Large intestine (tissue), 3 donors: ENCODE data around the gene ANKRD65. TPM values are rescaled to one million over a fixed set of nuclear protein-coding genes. Genes with fewer than 3 reads are reported as not detected.
A peak's percentile ranks its signal among the peaks of the same experiment; 100 is the strongest.

ENCODE experiments used
- DNase-seq, 2 donors: peaks; one replicate each; pipeline versions ENCODE4 v3.0.0 to v3.0.0-alpha.2; 2013
- H3K27ac ChIP-seq: one replicate; pipeline ENCODE4 v1.5.1; 2013; ENCODE audit warnings: low read length
- H3K27me3 ChIP-seq: 2 replicates; pipeline ENCODE4 v1.6.1; 2013; ENCODE audit warnings: low read length; ENCODE audit not compliant: control insufficient read depth, insufficient read depth
- H3K36me3 ChIP-seq: 2 replicates; pipeline ENCODE4 v1.6.1; 2013; ENCODE audit warnings: low read length; ENCODE audit not compliant: control insufficient read depth, insufficient read depth
- H3K4me1 ChIP-seq: one replicate; pipeline ENCODE4 v1.6.1; 2013; ENCODE audit warnings: low read length; ENCODE audit not compliant: control insufficient read depth, insufficient read depth
- H3K4me3 ChIP-seq: one replicate; pipeline ENCODE4 v1.5.1; 2013; ENCODE audit warnings: low read length
- H3K9me3 ChIP-seq: one replicate; pipeline ENCODE4 v1.6.1; 2013; ENCODE audit warnings: mild to moderate bottlenecking, low read depth, low read length, moderate library complexity; ENCODE audit not compliant: control insufficient read depth
- WGBS: methylation state at CpG from one replicate; pipeline ENCODE4 v1.1.5; 2013; ENCODE audit warnings: low lambda C conversion rate; ENCODE audit not compliant: insufficient coverage; 5-methylcytosine and 5-hydroxymethylcytosine counted together
- polyA plus RNA-seq: library from polyadenylated mRNA; unstranded; fragments of 120-200 nt; gene quantifications from one replicate; pipeline ENCODE4 v1.2.1, GENCODE V29; 2013

Gene ANKRD65
- polyA plus RNA-seq, 1 donor: 2.6 TPM

GRCh38 chr1:1441002-1441888, 20.2 kb upstream of the ANKRD65 start:
- no CpG with 5 or more reads among the region's 29 CpGs for WGBS

DNA sequence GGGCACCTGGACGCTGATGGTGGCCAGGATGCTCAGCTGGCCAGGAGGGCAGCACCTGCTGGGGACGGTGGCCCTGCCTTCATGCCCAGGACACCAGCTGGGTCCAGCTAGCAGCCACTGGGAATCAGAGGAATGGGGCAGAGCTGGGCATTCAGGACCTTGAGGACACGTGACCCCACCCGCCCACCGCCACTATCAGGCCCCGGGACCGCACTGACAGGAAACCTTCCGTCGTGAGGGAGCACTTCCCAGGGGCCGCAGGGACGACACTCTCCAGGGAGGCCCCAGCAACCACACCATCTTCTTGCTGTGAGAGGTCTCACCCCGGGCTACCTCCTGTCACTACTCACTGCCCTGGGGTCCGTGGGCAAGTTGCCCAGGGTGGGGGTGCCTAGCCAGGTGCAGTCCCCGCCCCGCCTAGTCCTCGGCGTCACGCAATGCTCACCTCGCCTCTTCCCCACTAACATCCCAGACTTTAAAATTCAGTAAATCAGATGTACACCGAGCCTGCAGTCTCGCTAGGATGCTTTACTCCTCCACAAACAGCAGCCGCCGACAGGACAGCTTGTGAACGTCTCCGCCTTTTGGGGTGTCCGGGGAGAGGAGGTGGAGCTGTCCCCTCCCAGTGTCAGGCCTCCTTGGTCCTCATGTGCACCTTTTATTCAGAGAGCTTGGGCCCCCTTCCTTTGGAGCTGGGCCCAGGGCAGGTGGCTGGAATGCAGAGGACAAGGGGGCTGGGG, 19.4 kb upstream of the ANKRD65 start:
- H3K27ac ChIP-seq: no peak overlapping the region

More at GRCh38 chr1:1441002-1441888, 20.2 kb upstream of the ANKRD65 start:
- H3K9me3 ChIP-seq: peaks cover 4% of the 10 kb centered on the region
- peak in 1 of 2 donors; percentile 59 for DNase-seq
- peaks cover 45% of the 10 kb centered on the region for H3K4me1 ChIP-seq
- H3K36me3 ChIP-seq: peaks cover 10% of the 10 kb centered on the region
- H3K27me3 ChIP-seq: no peaks in the 10 kb centered on the region
- H3K27ac ChIP-seq: no peak overlapping the region
- H3K4me3 ChIP-seq: no peak overlapping the region

DNA sequence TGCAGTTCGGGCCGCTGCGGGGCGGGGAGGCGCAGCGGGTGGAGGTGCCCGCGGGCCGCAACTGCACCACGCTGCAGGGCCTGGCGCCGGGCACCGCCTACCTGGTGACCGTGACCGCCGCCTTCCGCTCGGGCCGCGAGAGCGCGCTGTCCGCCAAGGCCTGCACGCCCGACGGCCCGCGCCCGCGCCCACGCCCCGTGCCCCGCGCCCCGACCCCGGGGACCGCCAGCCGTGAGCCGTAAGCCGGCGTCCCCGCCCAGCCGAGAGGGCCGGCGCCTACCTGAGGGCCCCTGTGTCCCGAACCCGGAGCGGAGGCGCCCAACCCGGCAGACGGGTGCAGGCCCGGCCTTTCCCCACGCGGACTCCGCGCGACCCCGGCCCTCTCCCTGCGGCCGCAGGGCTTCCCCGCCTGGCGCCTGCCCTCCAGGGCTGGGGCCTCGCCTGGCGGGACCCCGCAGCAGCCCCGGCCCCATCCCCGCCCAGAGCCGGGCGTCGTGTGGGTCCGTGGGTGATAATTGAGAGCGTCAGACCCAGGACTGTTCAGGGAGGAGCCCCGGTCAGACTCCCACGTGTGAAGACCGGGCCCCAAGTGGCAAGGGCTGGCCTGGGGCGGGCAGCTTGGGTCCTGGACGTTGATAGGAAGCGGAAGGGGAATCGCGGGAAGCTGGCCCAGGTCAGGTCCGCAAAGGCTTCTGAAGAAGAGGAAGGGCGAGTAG, 18.6 kb upstream of the ANKRD65 start:
- Histone ChIP-seq H3K4me1 (peaks cover 52% of the 10 kb centered on the region), H3K4me3 (no peak overlapping the region), H3K27me3 (no peaks in the 10 kb centered on the region), H3K36me3 (peaks cover 10% of the 10 kb centered on the region), H3K9me3 (peaks cover 8% of the 10 kb centered on the region), H3K27ac (no peak overlapping the region)
- DNase-seq: no peak
- WGBS: no CpG with 5 or more reads among the region's 82 CpGs

More for the DNA sequence above, 19.4 kb upstream of the ANKRD65 start:
- peaks cover 10% of the 10 kb centered on the region for H3K36me3 ChIP-seq
- WGBS: no CpG with 5 or more reads among the region's 26 CpGs
- H3K9me3 ChIP-seq: peaks cover 4% of the 10 kb centered on the region
- peaks cover 45% of the 10 kb centered on the region for H3K4me1 ChIP-seq
- DNase-seq: no peak
- H3K27me3 ChIP-seq: no peaks in the 10 kb centered on the region
- H3K4me3 ChIP-seq: no peak overlapping the region

DNA sequence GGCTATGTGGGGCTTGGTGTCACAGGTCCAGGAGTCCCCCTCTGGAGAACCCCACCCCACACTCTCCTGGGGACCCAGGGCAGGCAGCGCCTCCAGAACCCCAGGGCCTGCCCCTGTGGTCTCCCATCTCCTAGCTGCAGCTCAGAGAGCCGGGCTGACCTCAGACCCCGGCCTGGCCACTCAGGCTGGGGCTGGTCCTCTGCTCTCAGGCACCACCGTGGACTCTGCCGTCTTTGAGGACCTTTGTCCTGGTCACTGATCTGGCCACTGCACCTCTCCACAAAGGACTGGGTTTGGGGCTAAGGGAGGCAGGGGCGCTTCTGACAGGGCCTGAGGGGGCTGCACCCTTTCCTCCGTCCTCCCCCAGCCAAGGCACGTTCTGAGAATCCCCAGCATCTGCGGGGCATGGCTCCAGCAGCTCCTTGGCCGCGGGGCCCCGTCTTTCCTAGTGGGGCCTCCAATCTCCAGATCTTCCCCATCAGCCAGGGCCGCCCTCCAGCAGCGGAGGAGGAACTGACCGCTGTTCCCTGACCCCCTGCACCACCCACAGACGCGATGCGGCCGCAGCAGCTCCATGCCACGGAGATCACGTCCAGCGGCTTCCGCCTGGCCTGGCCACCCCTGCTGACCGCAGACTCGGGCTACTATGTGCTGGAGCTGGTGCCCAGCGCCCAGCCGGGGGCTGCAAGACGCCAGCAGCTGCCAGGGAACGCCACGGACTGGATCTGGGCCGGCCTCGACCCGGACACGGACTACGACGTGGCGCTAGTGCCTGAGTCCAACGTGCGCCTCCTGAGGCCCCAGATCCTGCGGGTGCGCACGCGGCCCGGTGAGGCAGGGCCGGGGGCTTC, 17.7 kb upstream of the ANKRD65 start:
- H3K4me3 ChIP-seq: peak overlapping the region; percentile 16
- no peaks in the 10 kb centered on the region for H3K27me3 ChIP-seq
- no peak for DNase-seq
- peaks cover 10% of the 10 kb centered on the region for H3K36me3 ChIP-seq
- no CpG with 5 or more reads among the region's 45 CpGs for WGBS
- peak overlapping the region; percentile 49 for H3K27ac ChIP-seq
- peaks cover 17% of the 10 kb centered on the region for H3K9me3 ChIP-seq
- H3K4me1 ChIP-seq: peaks cover 61% of the 10 kb centered on the region

GRCh38 chr1:1437904-1438376, 16.9 kb upstream of the ANKRD65 start:
- peak; percentile 87 to 91 for DNase-seq
- WGBS: no CpG with 5 or more reads among the region's 11 CpGs
- no peaks in the 10 kb centered on the region for H3K27me3 ChIP-seq
- H3K27ac ChIP-seq: peak overlapping the region; percentile 49
- peaks cover 10% of the 10 kb centered on the region for H3K36me3 ChIP-seq
- H3K4me1 ChIP-seq: peaks cover 70% of the 10 kb centered on the region
- peak overlapping the region; percentile 16 for H3K4me3 ChIP-seq
- H3K9me3 ChIP-seq: peaks cover 18% of the 10 kb centered on the region

DNA sequence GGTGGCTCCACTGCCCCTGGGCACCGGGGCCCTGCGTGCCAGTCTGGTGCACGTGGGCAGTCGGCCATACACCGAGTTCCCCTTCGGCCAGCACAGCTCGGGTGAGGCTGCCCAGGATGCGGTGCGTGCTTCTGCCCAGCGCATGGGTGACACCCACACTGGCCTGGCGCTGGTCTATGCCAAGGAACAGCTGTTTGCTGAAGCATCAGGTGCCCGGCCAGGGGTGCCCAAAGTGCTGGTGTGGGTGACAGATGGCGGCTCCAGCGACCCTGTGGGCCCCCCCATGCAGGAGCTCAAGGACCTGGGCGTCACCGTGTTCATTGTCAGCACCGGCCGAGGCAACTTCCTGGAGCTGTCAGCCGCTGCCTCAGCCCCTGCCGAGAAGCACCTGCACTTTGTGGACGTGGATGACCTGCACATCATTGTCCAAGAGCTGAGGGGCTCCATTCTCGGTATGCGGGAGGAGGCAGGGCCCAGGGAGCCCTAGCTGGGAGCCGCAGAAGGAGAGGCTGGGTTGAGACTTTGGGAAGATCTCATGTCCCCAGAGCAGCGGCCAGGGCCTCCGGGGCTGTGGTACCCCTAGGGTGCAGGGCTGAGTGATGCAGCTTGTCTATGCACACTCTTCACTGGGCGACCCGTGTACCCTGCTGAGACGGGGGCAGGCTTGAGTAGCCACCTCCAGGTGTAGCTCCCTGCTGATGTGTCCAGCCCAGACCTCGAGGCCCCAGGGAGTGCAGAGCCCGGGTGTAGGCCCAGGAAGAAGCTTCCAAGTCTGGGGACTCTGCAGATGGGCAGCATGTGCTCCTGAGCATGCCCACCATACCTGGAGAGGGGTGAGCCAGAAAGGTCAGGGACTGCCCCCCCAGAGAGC, 16.2 kb upstream of the ANKRD65 start:
- Histone ChIP-seq H3K27ac (peak overlapping the region; percentile 49), H3K4me1 (peaks cover 76% of the 10 kb centered on the region), H3K9me3 (peaks cover 18% of the 10 kb centered on the region), H3K36me3 (peaks cover 10% of the 10 kb centered on the region), H3K4me3 (peak overlapping the region; percentile 81), H3K27me3 (no peaks in the 10 kb centered on the region)
- no peak for DNase-seq
- WGBS: no CpG with 5 or more reads among the region's 31 CpGs

GRCh38 chr1:1436630-1437032, 15.6 kb upstream of the ANKRD65 start:
- Histone ChIP-seq H3K4me1 (peaks cover 82% of the 10 kb centered on the region), H3K4me3 (peak overlapping the region; percentile 81), H3K9me3 (peaks cover 18% of the 10 kb centered on the region), H3K27me3 (no peaks in the 10 kb centered on the region), H3K36me3 (peaks cover 10% of the 10 kb centered on the region), H3K27ac (no peak overlapping the region)
- no CpG with 5 or more reads among the region's 7 CpGs for WGBS
- DNase-seq: no peak

DNA sequence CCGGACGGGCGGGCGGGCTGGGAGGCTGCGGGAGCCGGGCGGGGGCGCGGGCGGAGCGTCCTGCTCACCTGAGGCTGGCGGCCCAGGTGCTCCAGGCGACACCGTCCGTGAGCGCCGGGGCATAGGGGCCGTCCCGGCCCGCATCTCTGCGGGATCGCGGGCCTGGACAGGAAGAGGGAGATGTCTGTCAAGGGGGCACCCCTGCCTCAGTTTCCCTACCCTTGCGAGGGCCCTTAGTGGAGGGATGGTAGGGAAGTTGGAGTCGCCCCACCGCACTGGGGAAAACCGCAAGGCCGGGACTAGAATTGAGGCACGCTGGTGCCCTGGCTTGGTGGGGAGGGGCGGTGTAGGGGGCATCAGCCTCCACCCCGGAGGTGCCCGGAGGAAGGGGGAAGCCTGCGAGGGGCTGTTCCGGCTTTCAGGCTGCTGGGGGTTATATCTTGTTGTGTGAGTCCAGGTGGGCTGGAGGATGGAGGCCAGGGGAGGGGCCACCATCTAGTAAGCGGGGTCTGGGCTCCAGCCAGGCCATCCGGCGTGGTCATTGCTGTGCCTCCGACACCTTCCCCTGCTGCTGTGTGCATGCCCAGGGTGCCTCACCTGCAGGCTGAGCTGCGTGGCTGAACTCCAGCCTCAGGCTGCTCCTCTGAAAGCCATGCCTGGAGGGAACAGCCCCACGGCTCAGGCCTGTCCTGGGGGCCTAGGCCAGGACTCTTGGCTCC, 15.0 kb upstream of the ANKRD65 start:
- Histone ChIP-seq H3K27ac (no peak overlapping the region), H3K4me1 (peaks cover 82% of the 10 kb centered on the region), H3K4me3 (peak overlapping the region; percentile 81), H3K9me3 (peaks cover 18% of the 10 kb centered on the region), H3K36me3 (peaks cover 10% of the 10 kb centered on the region), H3K27me3 (no peaks in the 10 kb centered on the region)
- no CpG with 5 or more reads among the region's 40 CpGs for WGBS
- DNase-seq: peak in 1 of 2 donors; percentile 19
